Pancreas (tissue), 10 donors: ENCODE data around the gene SOS2. TPM values are rescaled to one million over a fixed set of nuclear protein-coding genes. Genes with fewer than 3 reads are reported as not detected.

ENCODE experiments used
- ATAC-seq, 4 donors: fragments of 200-7000 bp; cut with Tn5 transposase; one replicate each; pipeline versions ENCODE4 v1.8.0 to v1.9.1; 2020; ENCODE audit warnings: mild to moderate bottlenecking in 4 of 4, moderate library complexity in 4 of 4
- DNase-seq, 6 donors: peaks; one replicate each; pipeline ENCODE4 v3.0.0-alpha.2; 2020
- FAIRE-seq: peaks from 2 replicates; lab custom pipeline; 2012; peaks lifted over from hg19 to GRCh38; lab: Jason Lieb, UNC
- H3K27ac ChIP-seq, 4 donors: fragments of 200-600 bp; sonication (generic); 1 replicate in 3 of 4; 2 replicates in 1 of 4; pipeline versions ENCODE4 v1.5.0 to v1.8.0; 2020
- H3K27me3 ChIP-seq, 4 donors: fragments of 200-600 bp; one replicate each; pipeline ENCODE4 v1.8.0; 2021
- H3K36me3 ChIP-seq, 3 donors: fragments of 200-600 bp; sonication (generic) in 1 of 3; one replicate each; pipeline versions ENCODE4 v1.5.0 to v1.8.0; 2020 to 2021
- H3K4me1 ChIP-seq, 3 donors: fragments of 200-600 bp; one replicate each; pipeline ENCODE4 v1.8.0; 2021
- H3K4me3 ChIP-seq, 4 donors: fragments of 200-600 bp; sonication (generic) in 2 of 4; one replicate each; pipeline versions ENCODE4 v1.5.0 to v1.8.0; 2020 to 2021
- H3K9me3 ChIP-seq, 4 donors: fragments of 200-600 bp; one replicate each; pipeline ENCODE4 v1.8.0; 2021
- whole genome bisulfite sequencing, 2 donors: extraction: QIAGEN DNeasy Blood & Tissue Kit; methylation state at CpG; one replicate each; pipeline ENCODE4 v1.1.7; 2013; 5-methylcytosine and 5-hydroxymethylcytosine counted together
- intact Hi-C, 3 donors: fragments of 100-400 bp; cut with DNase I; formaldehyde crosslinking; loops; one replicate each; pipeline versions ENCODE4 v1.11.1 to v1.14.2; 2022
- polyA plus RNA-seq, 2 donors: library from polyadenylated mRNA; stranded (reverse); fragments of 200-250 nt; gene quantifications; one replicate each; pipeline ENCODE4 v1.2.3, GENCODE V29; 2013
- total RNA-seq, 6 donors: library from RNA; stranded (reverse); fragmentation: NEBNext Ultra II Directional in 4 of 6; extraction: Animal tissue kit (Norgen Biotek cat#: 25700) in 4 of 6; gene quantifications; one replicate each; pipeline versions ENCODE4 v1.2.1 to v1.2.4, GENCODE V29; 2021 to 2023
- TF ChIP-seq, protein P1 (sequence below), 4 donors: fragments of 200-600 bp; sonication (generic) in 3 of 4; IDR thresholded peaks; one replicate each; pipeline versions ENCODE4 v1.5.0 to v1.8.0; 2021; ENCODE audit warnings: antibody characterized with exemption in 4 of 4
- donor health status: healthy with polysubstance abuse.
- donor health status: DM: no; HTN: no; CAD: no; lungs with moderate emphysema.
- donor health status: DM: no; HTN: no; CAD: no.
- donor health status: control.
- donor health status: control.
- donor health status: Bipolar disorder and iron deficiency.
- donor health status: DM: yes; HTN: yes; CAD: no.
- donor health status: DM: no; HTN: no; CAD: no.
- donor health status: DM: no; HTN: no; CAD: no.
- donor health status: DM: yes; HTN: yes; CAD: no.

SOS2 gene
- total and polyA plus RNA-seq, 8 donors = 4.2 to 19.9 (median 10.7) TPM

- DNase-seq (no peak), ATAC-seq (no peak), FAIRE-seq (no peak)
- intact Hi-C loops = no loop called here
- Histone ChIP-seq H3K9me3 (no peaks in the 10 kb centered on the region), H3K4me1 (no peaks in the 10 kb centered on the region), H3K36me3 (no peaks in the 10 kb centered on the region), H3K4me3 (no peak overlapping the region), H3K27me3 (no peaks in the 10 kb centered on the region), H3K27ac (no peak overlapping the region)
- TF ChIP-seq, protein P1, sequence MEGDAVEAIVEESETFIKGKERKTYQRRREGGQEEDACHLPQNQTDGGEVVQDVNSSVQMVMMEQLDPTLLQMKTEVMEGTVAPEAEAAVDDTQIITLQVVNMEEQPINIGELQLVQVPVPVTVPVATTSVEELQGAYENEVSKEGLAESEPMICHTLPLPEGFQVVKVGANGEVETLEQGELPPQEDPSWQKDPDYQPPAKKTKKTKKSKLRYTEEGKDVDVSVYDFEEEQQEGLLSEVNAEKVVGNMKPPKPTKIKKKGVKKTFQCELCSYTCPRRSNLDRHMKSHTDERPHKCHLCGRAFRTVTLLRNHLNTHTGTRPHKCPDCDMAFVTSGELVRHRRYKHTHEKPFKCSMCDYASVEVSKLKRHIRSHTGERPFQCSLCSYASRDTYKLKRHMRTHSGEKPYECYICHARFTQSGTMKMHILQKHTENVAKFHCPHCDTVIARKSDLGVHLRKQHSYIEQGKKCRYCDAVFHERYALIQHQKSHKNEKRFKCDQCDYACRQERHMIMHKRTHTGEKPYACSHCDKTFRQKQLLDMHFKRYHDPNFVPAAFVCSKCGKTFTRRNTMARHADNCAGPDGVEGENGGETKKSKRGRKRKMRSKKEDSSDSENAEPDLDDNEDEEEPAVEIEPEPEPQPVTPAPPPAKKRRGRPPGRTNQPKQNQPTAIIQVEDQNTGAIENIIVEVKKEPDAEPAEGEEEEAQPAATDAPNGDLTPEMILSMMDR (IDR thresholded peaks at IDR 0.05) = no peak
- 89 to 90% methylated on average over 6 of the region's 6 CpGs for WGBS, 2 donors
Observed at GRCh38 chr14:50092006-50092555, 139.3 kb downstream of the SOS2 start.

DNA sequence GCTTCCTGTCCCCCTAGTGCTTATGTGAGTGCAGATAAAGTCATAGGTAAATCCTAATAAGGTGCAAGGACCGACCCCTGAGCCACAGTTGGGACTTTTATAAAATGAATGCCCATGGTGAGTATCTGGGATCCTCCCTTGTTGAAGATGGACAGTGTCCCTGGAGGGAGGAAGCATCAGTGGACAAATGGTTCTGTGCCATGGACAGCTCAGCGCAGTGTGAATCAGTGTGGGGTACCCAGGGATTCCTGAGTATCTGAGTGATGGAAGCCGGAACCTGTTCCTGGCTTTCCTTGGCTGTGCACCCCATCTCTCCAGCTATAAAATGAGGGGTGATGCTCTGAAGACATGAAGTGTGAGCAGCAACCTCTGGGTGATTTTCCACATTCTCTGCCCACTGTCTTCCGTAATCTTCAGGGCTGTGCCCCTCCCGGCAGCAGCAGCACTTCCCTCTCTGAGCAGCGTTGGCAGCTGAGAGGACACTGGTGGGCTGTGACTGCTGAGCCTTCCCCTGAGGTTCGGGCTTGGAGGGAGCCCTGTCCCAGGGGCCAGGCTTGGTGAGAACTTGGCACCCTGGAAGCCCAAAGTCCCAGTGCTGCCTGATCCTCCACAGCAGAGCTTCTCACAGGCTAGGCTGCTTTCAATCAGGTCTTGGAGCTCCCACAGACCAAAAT lies 140.0 kb downstream of the SOS2 start:
- H3K27me3 ChIP-seq = no peaks in the 10 kb centered on the region
- H3K4me1 ChIP-seq = no peaks in the 10 kb centered on the region
- no peak overlapping the region for H3K27ac ChIP-seq
- no peak overlapping the region for H3K4me3 ChIP-seq
- intact Hi-C loops = no loop called here
- H3K9me3 ChIP-seq = no peaks in the 10 kb centered on the region
- 87 to 89% methylated on average over 7 of the region's 7 CpGs for WGBS, 2 donors
- no peak for DNase-seq
- FAIRE-seq = no peak
- TF ChIP-seq, protein P1 (IDR thresholded peaks at IDR 0.05) = no peak
- H3K36me3 ChIP-seq = no peaks in the 10 kb centered on the region
- no peak for ATAC-seq

DNA sequence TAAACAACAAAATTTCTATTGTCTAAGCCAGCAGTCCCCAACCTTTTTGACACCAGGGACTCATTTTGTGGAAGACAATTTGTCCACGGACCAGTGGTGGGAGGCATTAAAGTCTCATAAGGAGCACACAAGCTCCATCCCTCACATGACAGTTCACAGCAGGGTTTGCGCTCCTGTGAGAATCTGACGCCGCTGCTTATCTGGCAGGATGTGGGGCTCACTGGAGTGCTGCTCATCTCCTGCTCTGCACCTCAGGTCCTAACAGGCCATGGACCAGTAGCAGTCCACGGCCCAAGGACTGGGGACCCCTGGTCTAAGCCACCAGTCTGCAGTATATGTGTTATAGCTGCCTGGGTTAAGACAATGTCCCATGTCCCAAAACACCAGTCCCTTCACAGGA lies 142.2 kb downstream of the SOS2 start:
- Histone ChIP-seq H3K27ac (no peak overlapping the region), H3K9me3 (no peaks in the 10 kb centered on the region), H3K4me1 (no peaks in the 10 kb centered on the region), H3K36me3 (no peaks in the 10 kb centered on the region), H3K4me3 (no peak overlapping the region), H3K27me3 (no peaks in the 10 kb centered on the region)
- intact Hi-C loops = no loop called here
- FAIRE-seq (no peak), ATAC-seq (no peak), DNase-seq (no peak)
- WGBS, 2 donors = 90 to 92% methylated on average over 5 of the region's 5 CpGs
- TF ChIP-seq, protein P1 (IDR thresholded peaks at IDR 0.05) = no peak

GRCh38 chr14:50088731-50089130 lies 142.6 kb downstream of the SOS2 start:
- Histone ChIP-seq H3K27ac (no peak overlapping the region), H3K36me3 (no peaks in the 10 kb centered on the region), H3K4me1 (no peaks in the 10 kb centered on the region), H3K9me3 (no peaks in the 10 kb centered on the region), H3K27me3 (no peaks in the 10 kb centered on the region), H3K4me3 (no peak overlapping the region)
- DNase-seq (no peak), FAIRE-seq (no peak), ATAC-seq (no peak)
- intact Hi-C loops = no loop called here
- WGBS, 2 donors = 74 to 89% methylated on average over 2 of the region's 2 CpGs
- TF ChIP-seq, protein P1 (IDR thresholded peaks at IDR 0.05) = no peak

- H3K27ac ChIP-seq = no peak overlapping the region
- no peak for ATAC-seq
- no peaks in the 10 kb centered on the region for H3K4me1 ChIP-seq
- H3K36me3 ChIP-seq = no peaks in the 10 kb centered on the region
- H3K9me3 ChIP-seq = no peaks in the 10 kb centered on the region
- TF ChIP-seq, protein P1 (IDR thresholded peaks at IDR 0.05) = no peak
- H3K4me3 ChIP-seq = no peak overlapping the region
- DNase-seq = no peak
- H3K27me3 ChIP-seq = no peaks in the 10 kb centered on the region
- 52 to 53% methylated on average over 2 of the region's 2 CpGs for WGBS, 2 donors
- FAIRE-seq = no peak
- intact Hi-C loops = no loop called here
Observed at GRCh38 chr14:50088117-50088515, 143.3 kb downstream of the SOS2 start.
